Mesothelial cell of epicardium (in vitro differentiated cells): Measurements from ENCODE around the gene RAE1. TPM values are rescaled to one million over a fixed set of nuclear protein-coding genes. Genes with fewer than 3 reads are reported as not detected.
"Not testable (repeated sequence)": the region's sequence is repeated elsewhere in the genome, so short reads cannot be mapped to it uniquely, and the experiment has no call there.

ENCODE experiments used
- DNase-seq, 2 experiments: peaks; one replicate each; pipeline ENCODE4 v3.0.0; 2021; ENCODE audit warnings: low spot score in 2 of 2; ENCODE audit not compliant: unreplicated experiment in 2 of 2
- H3K27ac Mint-ChIP-seq: 2 replicates; pipeline ENCODE4 v1.8.0; 2021; ENCODE audit warnings: mixed read lengths
- H3K27me3 Mint-ChIP-seq: 2 replicates; pipeline ENCODE4 v1.8.0; 2021; ENCODE audit warnings: low read depth, mixed read lengths
- H3K36me3 Mint-ChIP-seq: 2 replicates; pipeline ENCODE4 v1.8.0; 2021; ENCODE audit warnings: mixed read lengths
- H3K4me1 Mint-ChIP-seq: 2 replicates; pipeline ENCODE4 v1.8.0; 2021; ENCODE audit warnings: mixed read lengths
- H3K4me3 Mint-ChIP-seq: 2 replicates; pipeline ENCODE4 v1.8.0; 2021; ENCODE audit warnings: mild to moderate bottlenecking, moderate library complexity, mixed read lengths
- H3K9me3 Mint-ChIP-seq: 2 replicates; pipeline ENCODE4 v1.8.0; 2021; ENCODE audit warnings: mixed read lengths
- total RNA-seq: library from RNA; stranded (reverse); gene quantifications from 3 replicates; pipeline ENCODE4 v1.2.1, GENCODE V29; 2021
- TF ChIP-seq, protein P1 (sequence below): fragments of 200-600 bp; sonication (generic); IDR thresholded peaks from one replicate; pipeline ENCODE4 v1.5.0; 2021; ENCODE audit warnings: antibody characterized with exemption; ENCODE audit not compliant: unreplicated experiment

The RAE1 gene
- total RNA-seq, 1 donor from 2014 or later = 44.4 TPM

DNA sequence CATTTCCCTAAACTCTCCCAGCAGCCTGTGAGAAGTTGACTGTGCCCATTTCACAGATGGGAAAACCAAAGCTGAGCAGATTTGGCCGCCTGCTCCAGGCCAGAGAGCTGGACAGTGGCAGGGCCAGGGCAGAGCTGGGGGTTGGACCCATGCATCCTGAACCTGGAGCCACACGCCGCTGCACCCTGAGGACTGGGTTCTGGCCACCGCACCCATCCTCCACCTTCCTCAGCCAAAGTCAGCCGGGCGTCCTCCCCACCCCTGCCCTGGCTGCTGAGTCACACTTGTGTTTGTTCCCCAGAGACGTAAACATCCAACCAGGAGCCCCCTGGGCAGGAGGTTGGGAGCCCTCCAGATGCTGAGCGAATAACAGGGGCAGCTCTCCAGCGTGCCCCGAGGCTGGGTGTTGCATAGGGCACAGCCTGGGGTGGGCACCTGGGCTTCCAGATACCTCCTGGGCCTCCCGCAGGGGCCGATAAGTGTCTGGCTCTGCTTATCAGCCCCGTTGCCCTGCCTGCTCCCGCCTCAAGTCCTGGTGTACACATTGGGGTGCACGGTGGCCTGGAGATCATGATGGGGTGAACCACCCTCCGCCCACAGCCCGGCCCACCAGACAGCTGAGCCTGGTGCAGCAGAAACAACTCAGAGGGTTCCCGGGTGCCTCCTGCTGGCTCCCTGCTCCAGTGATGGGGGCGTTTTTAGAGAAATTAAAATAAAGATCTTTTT lies 64.0 kb downstream of the RAE1 start:
- TF ChIP-seq, protein P1, sequence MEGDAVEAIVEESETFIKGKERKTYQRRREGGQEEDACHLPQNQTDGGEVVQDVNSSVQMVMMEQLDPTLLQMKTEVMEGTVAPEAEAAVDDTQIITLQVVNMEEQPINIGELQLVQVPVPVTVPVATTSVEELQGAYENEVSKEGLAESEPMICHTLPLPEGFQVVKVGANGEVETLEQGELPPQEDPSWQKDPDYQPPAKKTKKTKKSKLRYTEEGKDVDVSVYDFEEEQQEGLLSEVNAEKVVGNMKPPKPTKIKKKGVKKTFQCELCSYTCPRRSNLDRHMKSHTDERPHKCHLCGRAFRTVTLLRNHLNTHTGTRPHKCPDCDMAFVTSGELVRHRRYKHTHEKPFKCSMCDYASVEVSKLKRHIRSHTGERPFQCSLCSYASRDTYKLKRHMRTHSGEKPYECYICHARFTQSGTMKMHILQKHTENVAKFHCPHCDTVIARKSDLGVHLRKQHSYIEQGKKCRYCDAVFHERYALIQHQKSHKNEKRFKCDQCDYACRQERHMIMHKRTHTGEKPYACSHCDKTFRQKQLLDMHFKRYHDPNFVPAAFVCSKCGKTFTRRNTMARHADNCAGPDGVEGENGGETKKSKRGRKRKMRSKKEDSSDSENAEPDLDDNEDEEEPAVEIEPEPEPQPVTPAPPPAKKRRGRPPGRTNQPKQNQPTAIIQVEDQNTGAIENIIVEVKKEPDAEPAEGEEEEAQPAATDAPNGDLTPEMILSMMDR = no peak
- Mint-ChIP-seq H3K4me1 (peaks cover 8% of the 10 kb centered on the region), H3K36me3 (no peaks in the 10 kb centered on the region), H3K27me3 (no peaks in the 10 kb centered on the region), H3K9me3 (no peaks in the 10 kb centered on the region), H3K27ac (no peak overlapping the region), H3K4me3 (no peak overlapping the region)
- no peak for DNase-seq

DNA sequence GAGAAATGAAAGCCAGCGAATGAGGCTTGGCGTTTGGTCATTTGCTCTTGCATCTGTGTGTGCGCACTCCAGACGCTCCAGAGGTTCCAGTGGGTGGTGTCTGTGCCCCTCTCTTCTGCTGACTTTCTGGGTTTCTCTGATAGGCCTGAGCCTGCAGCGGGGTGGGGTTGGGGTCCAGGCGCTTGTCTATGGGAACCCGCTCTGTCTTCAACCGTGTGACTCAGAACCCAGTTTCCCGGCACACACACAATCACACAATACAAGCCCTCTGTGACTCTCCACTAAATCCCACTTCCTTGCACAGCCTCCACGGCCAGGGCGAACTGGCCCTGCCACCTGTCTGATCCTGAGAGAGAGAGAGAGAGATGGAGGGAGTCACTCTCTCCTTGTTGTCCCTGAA lies 64.7 kb downstream of the RAE1 start:
- TF ChIP-seq, protein P1 = no peak
- no peak overlapping the region for H3K4me3 Mint-ChIP-seq
- no peak for DNase-seq
- H3K36me3 Mint-ChIP-seq = no peaks in the 10 kb centered on the region
- H3K27ac Mint-ChIP-seq = no peak overlapping the region
- H3K4me1 Mint-ChIP-seq = peaks cover 7% of the 10 kb centered on the region
- no peaks in the 10 kb centered on the region for H3K9me3 Mint-ChIP-seq
- no peaks in the 10 kb centered on the region for H3K27me3 Mint-ChIP-seq

DNA sequence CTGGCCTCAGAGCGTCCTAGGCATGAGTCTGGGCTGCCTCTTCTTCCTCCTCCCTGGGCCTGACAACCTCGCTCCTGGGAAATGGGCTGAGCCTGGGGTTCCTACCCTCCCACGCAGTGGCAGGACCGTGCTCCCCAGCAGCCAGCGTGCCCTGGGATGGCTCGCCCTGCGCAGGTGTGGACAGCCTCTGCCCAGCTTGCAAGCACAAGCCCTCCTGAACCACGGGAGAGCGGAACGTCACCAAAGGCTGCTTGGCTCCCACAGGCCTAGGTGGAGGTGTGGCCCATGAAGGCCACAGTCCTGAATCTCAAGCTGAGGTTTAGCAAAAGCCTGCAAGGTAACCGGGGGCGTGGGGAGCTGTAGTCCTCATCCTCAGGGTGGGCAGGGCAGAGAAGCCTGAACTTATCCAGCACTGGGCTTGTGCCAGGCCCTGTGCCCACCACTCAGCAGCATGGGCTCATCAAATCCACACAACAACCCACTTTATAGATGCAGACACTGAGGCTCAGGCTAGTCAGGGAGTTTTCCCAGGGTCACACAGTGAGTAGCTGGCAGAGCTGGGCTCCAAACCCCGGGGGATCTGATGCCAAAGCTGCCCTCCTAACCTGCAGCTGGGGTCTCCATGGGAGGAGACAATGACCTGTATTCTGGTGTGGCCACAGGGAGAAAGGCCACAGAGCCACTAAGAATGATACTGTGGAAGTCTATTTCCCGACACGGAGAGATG lies 65.4 kb downstream of the RAE1 start:
- Mint-ChIP-seq H3K4me3 (no peak overlapping the region), H3K27me3 (no peaks in the 10 kb centered on the region), H3K27ac (no peak overlapping the region), H3K9me3 (no peaks in the 10 kb centered on the region), H3K4me1 (peaks cover 7% of the 10 kb centered on the region), H3K36me3 (no peaks in the 10 kb centered on the region)
- TF ChIP-seq, protein P1 = no peak
- DNase-seq = no peak

DNA sequence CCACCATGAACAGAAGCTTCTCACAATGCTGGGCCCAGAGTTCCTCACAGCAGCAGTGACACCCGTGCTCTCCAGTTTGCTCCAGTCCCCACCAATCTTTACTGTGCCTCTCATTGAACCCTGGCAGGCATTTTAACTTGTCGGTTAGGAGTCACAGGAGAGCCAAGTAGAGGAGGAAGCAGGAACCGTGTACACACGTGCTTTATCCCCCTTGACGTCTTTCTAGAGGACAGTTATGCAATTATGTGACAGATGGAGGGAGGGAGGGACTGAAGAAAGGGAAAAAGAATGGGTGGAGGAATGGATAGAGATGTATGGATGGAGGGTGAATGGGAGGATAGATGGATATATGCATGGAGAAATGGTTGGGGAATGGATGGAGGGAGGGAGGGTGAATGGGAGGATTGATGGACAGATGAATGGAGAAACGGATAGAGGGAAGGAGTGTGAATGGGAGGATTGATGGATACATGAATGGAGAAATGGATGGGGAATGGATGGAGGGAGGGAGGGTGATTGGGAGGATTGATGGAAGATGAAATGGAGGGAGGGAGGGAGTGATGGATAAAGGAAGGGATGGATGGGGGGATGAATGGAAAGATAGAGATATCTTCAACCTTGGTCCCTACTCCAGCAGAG lies 66.1 kb downstream of the RAE1 start:
- TF ChIP-seq, protein P1 = no peak
- Mint-ChIP-seq H3K36me3 (no peaks in the 10 kb centered on the region), H3K27ac (no peak overlapping the region), H3K27me3 (no peaks in the 10 kb centered on the region), H3K9me3 (no peaks in the 10 kb centered on the region), H3K4me3 (no peak overlapping the region), H3K4me1 (peaks cover 7% of the 10 kb centered on the region)
- no peak for DNase-seq

DNA sequence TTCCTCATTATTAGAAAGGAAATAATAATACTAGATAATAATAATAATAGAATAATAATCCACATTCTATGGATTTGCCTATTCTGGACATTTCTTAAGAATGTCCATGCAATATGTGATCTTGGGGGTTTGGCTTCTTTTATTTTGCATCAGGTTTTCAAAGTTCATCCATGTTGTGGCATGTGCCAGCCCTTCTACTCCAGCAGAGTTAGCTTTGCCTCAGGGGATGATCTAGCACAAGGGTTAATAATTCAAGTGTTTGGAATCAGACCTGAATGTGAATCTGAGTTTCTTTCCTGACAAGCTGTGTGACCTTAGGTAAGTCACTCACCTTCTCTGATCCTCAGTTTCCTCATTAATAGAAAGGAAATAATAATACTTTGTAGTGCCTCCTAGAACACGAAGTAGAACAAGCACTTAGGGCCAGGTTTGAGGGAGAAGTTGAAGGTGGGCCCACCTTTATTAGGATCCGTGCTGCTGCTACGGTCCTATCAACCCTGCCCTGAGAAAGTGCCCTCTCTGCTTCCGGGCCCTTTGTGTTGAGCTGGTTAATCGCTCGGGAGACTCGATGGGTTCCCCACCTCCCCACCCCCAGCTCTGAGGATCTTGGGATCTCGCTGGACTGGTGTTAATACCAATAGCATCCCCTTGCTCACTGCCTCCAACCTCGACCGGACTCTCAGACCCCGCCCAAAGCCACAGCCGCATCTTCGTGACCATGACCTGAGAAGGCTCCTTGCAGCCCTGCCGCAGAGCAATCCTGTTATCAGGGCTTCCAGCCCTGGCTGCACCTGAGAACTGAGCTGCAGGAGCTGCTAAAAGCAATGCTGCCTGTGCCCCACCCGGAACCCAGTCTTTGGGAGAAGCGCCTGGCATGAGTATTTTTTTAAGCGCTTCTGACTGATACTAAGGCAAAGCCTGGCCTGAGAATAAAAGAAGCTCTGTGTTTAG lies 67.0 kb downstream of the RAE1 start:
- peaks cover 7% of the 10 kb centered on the region for H3K4me1 Mint-ChIP-seq
- TF ChIP-seq, protein P1 = no peak
- H3K36me3 Mint-ChIP-seq = no peaks in the 10 kb centered on the region
- H3K27ac Mint-ChIP-seq = no peak overlapping the region
- no peak overlapping the region for H3K4me3 Mint-ChIP-seq
- DNase-seq = no peak
- no peaks in the 10 kb centered on the region for H3K9me3 Mint-ChIP-seq
- H3K27me3 Mint-ChIP-seq = no peaks in the 10 kb centered on the region

DNA sequence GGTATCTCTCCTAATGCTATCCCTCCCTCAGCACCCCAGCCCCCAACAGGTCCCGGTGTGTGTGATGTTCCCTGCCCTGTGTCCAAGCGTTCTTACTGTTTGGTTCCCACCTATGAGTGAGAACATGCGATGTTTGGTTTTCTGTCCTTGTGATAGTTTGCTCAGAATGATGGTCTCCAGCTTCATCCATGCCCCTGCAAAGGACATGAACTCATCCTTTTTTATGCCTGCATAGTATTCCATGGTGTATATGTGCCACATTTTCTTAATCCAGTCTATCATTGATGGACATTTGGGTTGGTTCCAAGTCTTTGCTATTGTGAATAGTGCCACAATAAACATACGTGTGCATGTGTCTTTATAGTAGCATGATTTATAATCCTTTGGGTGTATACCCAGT lies 68.4 kb downstream of the RAE1 start:
- H3K9me3 Mint-ChIP-seq, H3K27me3 Mint-ChIP-seq, H3K36me3 Mint-ChIP-seq, H3K4me3 Mint-ChIP-seq, H3K4me1 Mint-ChIP-seq, DNase-seq, H3K27ac Mint-ChIP-seq: not testable (repeated sequence)
